Stimulated activated CD8-positive, alpha-beta memory T cell treated with anti-CD3 and anti-CD28 coated beads, Interleukin-15, amount 100 ng/mL, for 24 hours (primary cell): ENCODE measurements around the gene NCBP2.
A peak's percentile ranks its signal among the peaks of the same experiment; 100 is the strongest.

Experiments
- DNase-seq: peaks from one replicate; pipeline ENCODE4 v3.0.0-alpha.2; 2020; ENCODE audit warnings: low read depth

The NCBP2 gene

GRCh38 chr3:196942226-196942914 lies at the start of gene NCBP2:
TSS of gene NCBP2 (minus strand) at chr3:196942528. CDS start at chr3:196942503, 25 bp downstream.
- peak; percentile 100 for DNase-seq

- no peak for DNase-seq
Observed at GRCh38 chr3:196991581-196992460, 49.5 kb upstream of the NCBP2 start.

GRCh38 chr3:196990601-196991007 lies 48.3 kb upstream of the NCBP2 start:
- no peak for DNase-seq

- no peak for DNase-seq
Observed at GRCh38 chr3:196989721-196990262, 47.5 kb upstream of the NCBP2 start.

- DNase-seq, result no peak
Observed at GRCh38 chr3:196988241-196989029, 46.1 kb upstream of the NCBP2 start.

- no peak for DNase-seq
Observed at GRCh38 chr3:196987022-196987421, 44.7 kb upstream of the NCBP2 start.

- no peak for DNase-seq
Observed at GRCh38 chr3:196985954-196986885, 43.9 kb upstream of the NCBP2 start.

GRCh38 chr3:196985298-196985697 lies 43.0 kb upstream of the NCBP2 start:
- DNase-seq, result no peak

GRCh38 chr3:196983186-196983585 lies 40.9 kb upstream of the NCBP2 start:
- DNase-seq, result no peak

GRCh38 chr3:196981657-196982056 lies 39.3 kb upstream of the NCBP2 start:
- no peak for DNase-seq

GRCh38 chr3:196979545-196979944 lies 37.2 kb upstream of the NCBP2 start:
- no peak for DNase-seq

- DNase-seq, result no peak
Observed at GRCh38 chr3:196976941-196977340, 34.6 kb upstream of the NCBP2 start.

GRCh38 chr3:196975349-196975748 lies 33.0 kb upstream of the NCBP2 start:
- DNase-seq, result no peak

GRCh38 chr3:196974661-196975060 lies 32.3 kb upstream of the NCBP2 start:
- no peak for DNase-seq

GRCh38 chr3:196971094-196971698 lies 28.9 kb upstream of the NCBP2 start:
- DNase-seq, result no peak

- DNase-seq, result no peak
Observed at GRCh38 chr3:196970547-196971093, 28.3 kb upstream of the NCBP2 start.

GRCh38 chr3:196969660-196970546 lies 27.6 kb upstream of the NCBP2 start:
- peak; percentile 50 for DNase-seq

- DNase-seq, result no peak
Observed at GRCh38 chr3:196969134-196969659, 26.9 kb upstream of the NCBP2 start.
